NB4 (cell line): ENCODE measurements around the gene CTNNA3.

Experiments used
- DNase-seq: peaks from one replicate; pipeline ENCODE4 v3.0.0; 2010; ENCODE audit warnings: low read depth
- H3K4me3 ChIP-seq: one replicate; pipeline ENCODE4 v1.5.1; 2011; ENCODE audit warnings: mild to moderate bottlenecking, low read depth, low read length, moderate library complexity
- CTCF ChIP-seq: IDR thresholded peaks from one replicate; pipeline ENCODE4 v1.5.1; 2012; ENCODE audit warnings: low read depth, low read length
- MAX ChIP-seq: IDR thresholded peaks from 2 replicates; pipeline ENCODE4 v1.6.1; 2011; ENCODE audit warnings: low read depth, low read length
- MYC ChIP-seq: IDR thresholded peaks from 2 replicates; pipeline ENCODE4 v1.6.1; 2011; ENCODE audit warnings: low read depth, low read length
- POLR2A ChIP-seq: IDR thresholded peaks from 2 replicates; pipeline ENCODE4 v1.6.1; 2011; ENCODE audit warnings: mild to moderate bottlenecking; ENCODE audit not compliant: insufficient read length; ENCODE audit errors: extremely low read depth

The CTNNA3 gene

GRCh38 chr10:66627156-66627555, 1068.8 kb downstream of the CTNNA3 start:
- TF ChIP-seq MYC (no peak), CTCF (peak; percentile 33)
- H3K4me3 ChIP-seq = no peak overlapping the region
- DNase-seq = peak; percentile 49

- TF ChIP-seq CTCF (no peak), MAX (no peak), MYC (no peak), POLR2A (no peak)
- H3K4me3 ChIP-seq = no peak overlapping the region
- no peak for DNase-seq
Measured at GRCh38 chr10:66625709-66626590, 1070.0 kb downstream of the CTNNA3 start.

GRCh38 chr10:66622050-66622449, 1073.9 kb downstream of the CTNNA3 start:
- no peak for DNase-seq
- TF ChIP-seq POLR2A = no peak
- TF ChIP-seq MAX = no peak
- no peak for TF ChIP-seq CTCF
- TF ChIP-seq MYC = no peak
- H3K4me3 ChIP-seq = no peak overlapping the region

GRCh38 chr10:66604195-66604594, 1091.8 kb downstream of the CTNNA3 start:
- DNase-seq = no peak

GRCh38 chr10:66591865-66592264, 1104.1 kb downstream of the CTNNA3 start:
- TF ChIP-seq CTCF = no peak
- TF ChIP-seq MAX = no peak
- no peak for TF ChIP-seq POLR2A
- no peak for TF ChIP-seq MYC
- no peak overlapping the region for H3K4me3 ChIP-seq
- DNase-seq = no peak

More at GRCh38 chr10:66604195-66604594, 1091.8 kb downstream of the CTNNA3 start:
- no peak overlapping the region for H3K4me3 ChIP-seq
- TF ChIP-seq MYC (no peak), POLR2A (no peak), CTCF (no peak)

- TF ChIP-seq MAX = no peak
- H3K4me3 ChIP-seq = no peak overlapping the region
- no peak for DNase-seq
Measured at GRCh38 chr10:66587680-66588050, 1108.3 kb downstream of the CTNNA3 start.
